ENCODE results near the gene MTG1.

The MTG1 gene, protein sequence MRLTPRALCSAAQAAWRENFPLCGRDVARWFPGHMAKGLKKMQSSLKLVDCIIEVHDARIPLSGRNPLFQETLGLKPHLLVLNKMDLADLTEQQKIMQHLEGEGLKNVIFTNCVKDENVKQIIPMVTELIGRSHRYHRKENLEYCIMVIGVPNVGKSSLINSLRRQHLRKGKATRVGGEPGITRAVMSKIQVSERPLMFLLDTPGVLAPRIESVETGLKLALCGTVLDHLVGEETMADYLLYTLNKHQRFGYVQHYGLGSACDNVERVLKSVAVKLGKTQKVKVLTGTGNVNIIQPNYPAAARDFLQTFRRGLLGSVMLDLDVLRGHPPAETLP

DNA sequence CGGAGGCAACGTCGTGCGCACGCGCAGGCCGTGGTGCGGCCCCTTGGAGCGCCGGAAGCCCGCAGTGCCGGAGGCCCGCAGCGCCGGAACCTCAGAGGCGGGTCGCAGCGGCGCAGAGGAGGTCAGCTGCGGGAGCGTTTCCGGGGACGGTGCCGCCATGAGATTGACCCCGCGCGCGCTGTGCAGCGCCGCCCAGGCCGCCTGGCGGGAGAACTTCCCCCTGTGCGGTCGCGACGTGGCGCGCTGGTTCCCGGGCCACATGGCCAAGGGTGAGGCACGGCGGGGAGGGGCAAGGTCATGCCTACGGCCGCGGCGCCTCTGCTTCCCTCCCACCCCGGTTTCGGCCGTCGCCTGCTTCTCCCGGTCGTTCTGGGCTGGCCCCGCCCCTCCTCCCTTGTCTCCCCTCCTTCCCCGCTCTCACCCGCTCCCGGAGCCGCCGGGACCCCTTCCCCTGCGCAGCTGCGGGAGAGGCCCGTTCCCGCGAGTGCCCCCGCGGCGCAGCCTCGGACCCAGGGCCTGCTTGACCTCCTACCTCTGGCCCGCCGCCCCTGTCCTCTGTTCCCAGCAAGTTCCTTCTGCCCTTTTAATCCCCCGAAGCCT lies at the start of gene MTG1:
TSS of gene MTG1 (plus strand) at position 94 of the 600 bp plus-strand sequence. CDS start at position 158, 64 bp downstream.
- in situ Hi-C loops (cut with MboI; ENCODE audit: low sequenced_read_pairs), result no loop called here

- in situ Hi-C loops (cut with MboI; ENCODE audit: low sequenced_read_pairs), result no loop called here
Measured at GRCh38 chr10:133344236-133344635, 49.7 kb upstream of the MTG1 start.

DNA sequence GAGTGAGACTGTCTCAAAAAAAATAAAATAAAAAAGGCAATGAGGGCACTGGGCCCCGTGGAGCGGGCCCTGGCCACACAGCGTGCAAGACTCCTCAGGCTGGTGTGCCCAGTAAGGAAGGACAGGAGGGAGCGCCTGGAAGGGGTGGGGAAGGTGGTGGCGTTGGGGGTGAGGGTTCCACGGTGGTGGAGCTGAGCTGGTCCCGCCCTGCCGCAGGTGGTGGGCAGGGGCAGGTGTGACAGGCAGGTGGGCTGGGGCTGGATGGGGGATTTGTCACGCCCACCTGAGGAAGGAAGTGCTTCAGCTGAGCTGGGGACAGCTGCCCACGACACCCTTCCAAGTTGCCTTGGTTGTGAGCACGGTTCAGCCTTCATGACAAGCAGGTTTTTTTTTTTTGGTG lies 47.5 kb upstream of the MTG1 start:
- in situ Hi-C loops (cut with MboI; ENCODE audit: low sequenced_read_pairs), result no loop called here

- in situ Hi-C loops (cut with MboI; ENCODE audit: low sequenced_read_pairs), result no loop called here
Measured at GRCh38 chr10:133347710-133348517, 46.0 kb upstream of the MTG1 start.

DNA sequence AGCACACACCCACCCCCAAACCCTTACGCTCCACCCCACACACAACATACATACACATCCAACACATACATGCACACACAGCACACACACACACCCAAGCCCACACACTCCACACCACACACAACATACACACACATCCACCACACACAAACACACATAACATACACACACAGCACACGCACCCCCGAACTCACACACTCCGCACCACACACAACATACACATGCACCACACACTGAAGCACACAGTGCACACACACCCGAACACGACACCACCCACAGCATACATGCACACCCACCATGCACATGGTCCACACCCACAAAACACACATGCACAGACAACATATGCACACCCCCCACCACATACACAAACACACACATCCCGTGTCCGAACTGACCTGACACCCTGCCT lies 44.8 kb upstream of the MTG1 start:
- in situ Hi-C loops (cut with MboI; ENCODE audit: low sequenced_read_pairs), result no loop called here

DNA sequence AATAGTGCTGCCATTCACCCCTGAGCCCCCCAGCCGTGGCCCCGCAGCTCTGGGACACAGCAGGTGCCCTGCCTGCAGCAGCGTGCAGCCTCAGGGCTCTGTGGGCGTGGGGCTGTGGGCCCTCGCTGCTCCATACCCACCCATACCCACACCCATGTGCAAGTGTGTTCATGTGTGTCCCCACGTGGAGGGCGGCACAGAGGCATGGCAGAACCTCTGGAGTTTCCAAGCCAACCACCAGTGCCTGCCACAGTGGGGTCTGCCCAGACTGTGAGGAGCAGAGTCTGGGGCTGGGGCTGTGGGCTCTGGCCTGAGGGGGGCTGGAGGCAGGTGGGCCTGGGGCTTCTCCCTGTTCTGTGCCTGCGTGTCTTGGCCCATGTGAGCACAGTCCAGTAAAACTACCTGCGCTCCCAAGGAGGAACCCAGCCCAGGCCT lies 44.4 kb upstream of the MTG1 start:
- in situ Hi-C loops (cut with MboI; ENCODE audit: low sequenced_read_pairs), result no loop called here

DNA sequence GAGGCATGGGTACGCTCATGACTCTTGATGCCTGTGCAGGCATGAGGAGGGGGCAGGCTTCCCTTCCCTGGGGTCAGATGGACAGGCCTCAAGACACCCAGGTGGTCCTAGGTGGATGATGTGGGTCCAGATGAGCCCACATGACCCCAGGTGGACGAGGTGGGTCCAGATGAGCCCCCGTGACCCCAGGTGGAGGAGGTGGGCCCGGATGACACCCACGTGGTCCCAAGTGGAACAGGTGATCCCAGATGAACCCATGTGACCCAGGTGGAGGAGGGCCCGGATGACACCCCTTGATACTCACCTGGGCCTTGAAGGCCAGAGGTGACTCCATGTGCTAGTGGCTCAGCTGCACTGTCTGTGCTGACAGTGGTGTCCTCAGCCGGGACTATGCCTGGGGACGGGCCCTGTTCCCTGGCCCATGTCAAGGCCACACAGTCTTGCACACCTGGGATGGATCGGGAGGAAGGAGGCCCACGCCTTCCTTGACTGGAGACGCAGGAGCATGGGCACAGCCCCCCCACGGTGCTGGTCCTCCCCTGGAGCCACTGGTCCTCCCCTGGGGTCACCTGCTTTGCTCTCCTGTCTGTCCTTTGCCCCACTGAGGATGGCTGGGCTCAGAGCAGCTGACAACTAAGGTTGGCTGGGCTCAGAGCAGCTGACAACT lies 43.5 kb upstream of the MTG1 start:
- in situ Hi-C loops (cut with MboI; ENCODE audit: low sequenced_read_pairs), result no loop called here

DNA sequence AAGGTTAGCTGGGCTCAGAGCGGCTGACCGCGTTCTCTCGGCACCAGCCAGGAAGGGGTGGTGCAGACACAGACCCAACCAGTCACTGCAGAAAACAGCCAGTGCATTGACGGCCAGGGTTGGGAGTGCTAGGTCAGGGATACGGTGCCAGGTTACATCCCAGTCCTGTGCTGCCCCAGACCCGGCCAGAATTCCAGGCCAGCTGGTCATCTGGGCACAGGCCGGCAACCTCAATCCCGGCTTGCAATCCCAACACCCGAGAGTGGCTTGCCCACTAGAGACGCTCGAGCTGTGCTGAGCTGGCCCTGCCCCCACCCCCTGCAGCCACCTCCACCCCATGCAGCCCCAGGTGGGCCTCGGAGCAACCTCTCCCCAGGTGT lies 43.0 kb upstream of the MTG1 start:
- in situ Hi-C loops (cut with MboI; ENCODE audit: low sequenced_read_pairs), result no loop called here

- in situ Hi-C loops (cut with MboI; ENCODE audit: low sequenced_read_pairs), result no loop called here
Measured at GRCh38 chr10:133351408-133352318, 42.3 kb upstream of the MTG1 start.

GRCh38 chr10:133353202-133353959 lies 40.6 kb upstream of the MTG1 start:
- in situ Hi-C loops (cut with MboI; ENCODE audit: low sequenced_read_pairs), result no loop called here

DNA sequence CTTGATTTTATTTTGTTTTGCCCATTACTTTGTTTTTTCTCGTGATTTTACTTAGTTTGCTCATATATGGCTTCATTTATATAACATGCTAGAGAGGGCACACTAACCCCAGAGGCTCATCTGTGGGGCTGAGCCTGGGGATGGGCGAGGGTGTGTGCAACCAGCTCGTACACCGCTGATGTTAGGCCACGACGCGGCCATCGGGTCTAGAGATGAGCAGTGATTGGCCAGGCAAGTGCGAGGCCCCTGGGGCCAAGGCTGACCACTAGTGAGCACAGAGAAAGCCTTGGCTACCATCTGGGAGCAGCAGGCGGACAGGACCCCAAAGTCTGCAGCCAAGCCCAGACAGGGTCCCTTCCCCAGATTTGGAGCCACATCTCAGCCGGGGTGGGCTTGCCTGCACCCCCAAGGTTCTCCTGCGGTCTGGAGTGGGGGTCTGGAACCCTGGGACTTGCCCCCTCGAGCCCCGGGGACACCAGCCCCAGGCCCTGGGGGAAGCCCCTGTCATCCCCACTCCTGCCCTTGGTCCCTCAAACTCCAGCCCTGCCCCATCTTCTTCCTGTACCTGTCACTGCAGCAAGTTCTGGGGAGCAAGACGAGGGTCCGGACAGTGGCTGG lies 39.9 kb upstream of the MTG1 start:
- in situ Hi-C loops (cut with MboI; ENCODE audit: low sequenced_read_pairs), result no loop called here

DNA sequence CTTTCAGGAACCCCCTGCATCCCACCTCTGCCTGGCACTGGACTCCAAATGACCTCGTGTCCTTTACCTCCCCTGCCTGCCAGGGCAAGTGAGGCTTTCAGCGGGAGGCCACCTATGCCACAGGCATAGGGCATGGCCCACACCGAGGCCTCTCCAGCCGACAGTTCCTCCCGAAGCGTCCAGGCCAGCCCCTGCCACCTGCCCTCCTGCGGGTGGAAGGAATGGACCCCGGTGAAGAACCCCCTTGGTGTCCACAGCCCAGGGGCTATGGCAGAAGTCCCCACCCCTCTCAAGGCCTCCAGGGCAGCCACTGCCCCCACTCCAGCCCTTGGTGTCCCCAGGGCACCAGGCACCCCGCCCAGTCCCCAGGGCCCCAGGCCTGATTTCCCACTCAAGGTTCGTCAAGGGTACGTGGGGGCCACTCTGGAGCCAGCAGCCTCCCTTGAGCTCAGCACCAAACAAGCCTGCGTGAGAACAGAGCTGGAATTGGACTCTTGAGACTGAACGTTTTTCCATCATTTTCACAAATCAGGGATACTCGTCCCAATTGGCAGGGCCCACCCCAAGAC lies 39.2 kb upstream of the MTG1 start:
- in situ Hi-C loops (cut with MboI; ENCODE audit: low sequenced_read_pairs), result no loop called here

GRCh38 chr10:133355266-133355665 lies 38.7 kb upstream of the MTG1 start:
- in situ Hi-C loops (cut with MboI; ENCODE audit: low sequenced_read_pairs), result no loop called here

DNA sequence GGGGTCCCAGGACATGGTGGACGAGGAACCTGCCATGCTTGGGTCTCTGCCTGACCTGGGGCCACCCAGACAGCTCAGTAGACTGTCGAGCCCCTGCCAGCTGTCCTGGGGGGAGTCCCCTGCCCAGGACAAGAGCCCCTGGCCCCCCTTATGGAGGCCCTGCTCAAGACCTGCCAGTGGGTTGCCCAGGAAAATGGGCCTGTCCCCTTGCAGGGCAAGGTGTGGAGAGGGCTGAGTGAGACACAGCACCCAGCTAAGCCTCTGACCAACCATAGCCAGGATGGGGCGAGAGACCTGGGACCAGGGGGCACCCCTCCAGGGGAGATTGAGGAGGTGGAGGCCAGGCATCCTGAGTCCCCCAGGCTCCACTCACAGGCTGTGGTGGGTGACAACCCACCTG lies 38.0 kb upstream of the MTG1 start:
- in situ Hi-C loops (cut with MboI; ENCODE audit: low sequenced_read_pairs), result no loop called here

DNA sequence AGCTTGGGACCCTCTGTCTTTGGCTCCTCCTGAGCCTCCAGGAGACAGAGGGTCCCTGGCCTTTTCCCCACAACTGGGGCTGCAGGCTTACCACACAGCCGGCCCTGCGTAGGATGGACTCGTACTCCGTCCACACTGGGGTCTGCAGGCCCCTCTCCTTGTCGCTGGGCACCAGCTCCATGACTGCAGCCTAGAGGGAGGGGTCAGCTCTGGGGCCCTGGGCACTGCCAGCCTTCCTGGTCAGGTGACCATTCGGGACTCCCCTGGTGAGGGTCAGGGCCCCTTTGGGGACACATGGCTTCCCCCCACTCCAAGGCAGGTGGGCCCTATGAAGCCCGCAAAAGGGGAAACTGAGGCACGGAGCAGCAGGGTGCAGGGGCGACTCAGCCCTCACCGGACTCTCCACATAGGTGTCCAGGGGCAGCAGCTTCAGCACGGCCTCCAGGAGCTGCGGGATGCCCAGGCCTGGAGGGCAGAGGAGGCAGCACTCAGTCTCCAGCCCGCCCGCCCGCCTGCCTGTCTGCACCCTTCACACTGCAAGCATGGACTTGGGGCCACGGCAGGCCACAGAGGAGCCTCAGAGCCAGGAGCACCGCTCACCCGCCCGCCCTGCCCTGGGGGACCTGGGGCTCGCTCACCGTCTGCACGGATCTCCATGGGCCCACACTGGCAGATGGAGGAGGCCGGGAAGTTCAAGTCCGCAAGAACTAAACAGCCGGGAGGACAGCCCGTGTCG lies 37.2 kb upstream of the MTG1 start:
- in situ Hi-C loops (cut with MboI; ENCODE audit: low sequenced_read_pairs), result no loop called here

DNA sequence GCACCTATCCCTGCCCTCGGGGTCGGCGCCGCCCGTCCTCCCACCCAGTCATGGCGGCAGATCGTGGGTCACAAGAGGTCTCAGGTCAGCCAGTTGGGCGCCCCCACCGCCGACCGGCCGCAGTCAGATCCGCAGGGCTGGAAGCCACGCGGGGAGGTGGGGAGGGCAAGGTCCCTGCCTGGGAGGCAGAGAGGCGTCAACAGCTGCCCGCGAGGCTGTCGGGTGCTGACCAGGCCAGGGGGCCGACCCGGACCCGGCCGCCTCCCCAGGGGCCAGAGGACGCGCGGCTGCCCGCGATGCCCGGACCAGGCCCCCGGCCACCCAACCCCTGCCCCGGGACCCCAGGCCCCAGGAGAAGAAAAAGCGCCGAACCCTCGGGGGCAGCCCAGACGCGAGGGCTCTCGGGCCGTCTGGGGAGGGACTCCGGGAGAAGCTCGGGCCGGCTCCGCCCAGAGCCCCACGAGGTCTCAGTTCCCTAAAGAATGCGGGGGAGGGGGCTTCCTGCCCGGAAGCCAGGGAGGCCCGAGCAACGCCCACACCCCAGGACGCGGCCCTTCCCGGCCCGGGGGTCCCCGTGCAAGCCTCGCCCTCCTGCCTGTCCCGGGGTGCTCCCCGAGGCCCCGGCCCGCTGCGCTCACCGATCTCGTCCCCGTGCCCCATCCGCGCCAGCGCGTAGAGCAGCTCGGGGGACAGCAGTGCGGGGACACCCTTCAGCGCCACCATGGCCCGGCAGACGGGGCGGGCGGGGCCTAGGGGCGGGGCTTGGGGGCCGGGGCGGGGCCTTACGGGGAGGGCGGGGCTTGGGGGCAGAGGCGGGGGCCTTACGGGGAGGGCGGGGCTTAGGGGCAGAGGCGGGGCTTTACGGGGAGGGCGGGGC lies 36.4 kb upstream of the MTG1 start, which contains the start of gene FUOM:
TSS of gene FUOM (minus strand) at position 735 of the 877 bp plus-strand sequence. CDS start at position 723, 12 bp downstream.
- in situ Hi-C loops (cut with MboI; ENCODE audit: low sequenced_read_pairs), result no loop called here
